Suprapubic skin (tissue), 3 donors: ENCODE measurements around the gene TSN.

Source experiments
- POLR2A ChIP-seq, 2 donors: fragments of 450-650 bp; IDR thresholded peaks; one replicate each; pipeline ENCODE4 v1.6.1; 2017; ENCODE audit warnings: antibody characterized with exemption in 2 of 2, mild to moderate bottlenecking in 2 of 2, moderate library complexity in 2 of 2
- TF ChIP-seq, protein P1 (sequence below), 2 donors: fragments of 200-600 bp in 1 of 2; fragments of 450-650 bp in 1 of 2; sonication (generic) in 1 of 2; IDR thresholded peaks; one replicate each; pipeline ENCODE4 v1.5.1; 2016 to 2019; ENCODE audit warnings: antibody characterized with exemption in 2 of 2, mild to moderate bottlenecking in 1 of 2, moderate library complexity in 1 of 2

DNA sequence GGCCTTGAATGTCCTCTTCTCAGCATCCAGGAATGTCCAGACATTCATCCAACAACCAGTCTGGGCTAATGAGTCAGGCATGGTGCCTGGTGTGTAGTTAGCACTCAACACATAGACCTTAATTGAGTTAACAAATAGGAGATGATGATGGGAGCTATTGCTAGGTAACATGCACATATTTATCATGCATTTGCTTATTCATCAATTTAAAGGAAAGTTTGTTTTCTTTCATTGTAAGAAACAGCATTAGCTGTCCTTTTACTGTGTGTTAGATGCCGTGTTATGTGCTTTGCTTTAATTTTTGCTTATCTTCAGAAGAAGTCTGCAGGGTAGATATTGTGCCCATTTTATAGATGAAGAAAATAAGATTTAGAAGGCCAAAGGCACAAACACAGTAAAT lies 43.2 kb downstream of the TSN start:
- TF ChIP-seq, protein P1, sequence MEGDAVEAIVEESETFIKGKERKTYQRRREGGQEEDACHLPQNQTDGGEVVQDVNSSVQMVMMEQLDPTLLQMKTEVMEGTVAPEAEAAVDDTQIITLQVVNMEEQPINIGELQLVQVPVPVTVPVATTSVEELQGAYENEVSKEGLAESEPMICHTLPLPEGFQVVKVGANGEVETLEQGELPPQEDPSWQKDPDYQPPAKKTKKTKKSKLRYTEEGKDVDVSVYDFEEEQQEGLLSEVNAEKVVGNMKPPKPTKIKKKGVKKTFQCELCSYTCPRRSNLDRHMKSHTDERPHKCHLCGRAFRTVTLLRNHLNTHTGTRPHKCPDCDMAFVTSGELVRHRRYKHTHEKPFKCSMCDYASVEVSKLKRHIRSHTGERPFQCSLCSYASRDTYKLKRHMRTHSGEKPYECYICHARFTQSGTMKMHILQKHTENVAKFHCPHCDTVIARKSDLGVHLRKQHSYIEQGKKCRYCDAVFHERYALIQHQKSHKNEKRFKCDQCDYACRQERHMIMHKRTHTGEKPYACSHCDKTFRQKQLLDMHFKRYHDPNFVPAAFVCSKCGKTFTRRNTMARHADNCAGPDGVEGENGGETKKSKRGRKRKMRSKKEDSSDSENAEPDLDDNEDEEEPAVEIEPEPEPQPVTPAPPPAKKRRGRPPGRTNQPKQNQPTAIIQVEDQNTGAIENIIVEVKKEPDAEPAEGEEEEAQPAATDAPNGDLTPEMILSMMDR (IDR thresholded peaks at IDR 0.05), result no peak
- no peak for TF ChIP-seq POLR2A (IDR thresholded peaks at IDR 0.05)
